Type B pancreatic cell (in vitro differentiated cells): ENCODE measurements around the gene LRRC14B. TPM values are rescaled to one million over a fixed set of nuclear protein-coding genes. Genes with fewer than 3 reads are reported as not detected.

ENCODE experiments used
- DNase-seq: peaks from one replicate; pipeline ENCODE4 v3.0.0; 2021; ENCODE audit warnings: mixed read lengths; ENCODE audit not compliant: unreplicated experiment; ENCODE audit errors: extremely low spot score
- H3K27ac Mint-ChIP-seq: 2 replicates; pipeline ENCODE4 v1.8.0; 2021; ENCODE audit warnings: mild to moderate bottlenecking, mixed read lengths
- H3K27me3 Mint-ChIP-seq: 2 replicates; pipeline ENCODE4 v1.8.0; 2021; ENCODE audit warnings: mixed read lengths
- H3K36me3 Mint-ChIP-seq: 2 replicates; pipeline ENCODE4 v1.8.0; 2021; ENCODE audit warnings: mixed read lengths
- H3K4me1 Mint-ChIP-seq: one replicate; pipeline ENCODE4 v1.8.0; 2021; ENCODE audit warnings: mixed read lengths; ENCODE audit not compliant: unreplicated experiment
- H3K4me3 Mint-ChIP-seq: 2 replicates; pipeline ENCODE4 v1.8.0; 2021; ENCODE audit warnings: mild to moderate bottlenecking, mixed read lengths
- H3K9me3 Mint-ChIP-seq: 2 replicates; pipeline ENCODE4 v1.8.0; 2021; ENCODE audit warnings: mixed read lengths
- total RNA-seq: library from RNA; stranded (reverse); gene quantifications from 2 replicates; pipeline ENCODE4 v1.2.1, GENCODE V29; 2021; ENCODE audit warnings: low replicate concordance
- TF ChIP-seq, protein P1 (sequence below): fragments of 200-600 bp; sonication (generic); conservative IDR thresholded peaks from 2 replicates; pipeline ENCODE4 v1.5.0; 2021; ENCODE audit warnings: antibody characterized with exemption, mild to moderate bottlenecking

The LRRC14B gene
- total RNA-seq, 1 donor from 2014 or later, result not detected

GRCh38 chr5:199950-200645 is 8.8 kb downstream of the LRRC14B start:
- DNase-seq, result no peak
- TF ChIP-seq, protein P1, sequence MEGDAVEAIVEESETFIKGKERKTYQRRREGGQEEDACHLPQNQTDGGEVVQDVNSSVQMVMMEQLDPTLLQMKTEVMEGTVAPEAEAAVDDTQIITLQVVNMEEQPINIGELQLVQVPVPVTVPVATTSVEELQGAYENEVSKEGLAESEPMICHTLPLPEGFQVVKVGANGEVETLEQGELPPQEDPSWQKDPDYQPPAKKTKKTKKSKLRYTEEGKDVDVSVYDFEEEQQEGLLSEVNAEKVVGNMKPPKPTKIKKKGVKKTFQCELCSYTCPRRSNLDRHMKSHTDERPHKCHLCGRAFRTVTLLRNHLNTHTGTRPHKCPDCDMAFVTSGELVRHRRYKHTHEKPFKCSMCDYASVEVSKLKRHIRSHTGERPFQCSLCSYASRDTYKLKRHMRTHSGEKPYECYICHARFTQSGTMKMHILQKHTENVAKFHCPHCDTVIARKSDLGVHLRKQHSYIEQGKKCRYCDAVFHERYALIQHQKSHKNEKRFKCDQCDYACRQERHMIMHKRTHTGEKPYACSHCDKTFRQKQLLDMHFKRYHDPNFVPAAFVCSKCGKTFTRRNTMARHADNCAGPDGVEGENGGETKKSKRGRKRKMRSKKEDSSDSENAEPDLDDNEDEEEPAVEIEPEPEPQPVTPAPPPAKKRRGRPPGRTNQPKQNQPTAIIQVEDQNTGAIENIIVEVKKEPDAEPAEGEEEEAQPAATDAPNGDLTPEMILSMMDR, result no peak
- Mint-ChIP-seq H3K36me3 (peaks cover 10% of the 10 kb centered on the region), H3K9me3 (no peaks in the 10 kb centered on the region), H3K4me3 (no peak overlapping the region), H3K27ac (no peak overlapping the region), H3K4me1 (peaks cover 17% of the 10 kb centered on the region), H3K27me3 (no peaks in the 10 kb centered on the region)

GRCh38 chr5:200985-201384 is 9.7 kb downstream of the LRRC14B start:
- TF ChIP-seq, protein P1, result no peak
- no peak for DNase-seq
- Mint-ChIP-seq H3K27ac (no peak overlapping the region), H3K36me3 (peaks cover 10% of the 10 kb centered on the region), H3K27me3 (no peaks in the 10 kb centered on the region), H3K4me1 (peaks cover 17% of the 10 kb centered on the region), H3K4me3 (no peak overlapping the region), H3K9me3 (no peaks in the 10 kb centered on the region)

- DNase-seq, result no peak
- peaks cover 17% of the 10 kb centered on the region for H3K4me1 Mint-ChIP-seq
- no peak overlapping the region for H3K4me3 Mint-ChIP-seq
- peaks cover 10% of the 10 kb centered on the region for H3K36me3 Mint-ChIP-seq
- no peaks in the 10 kb centered on the region for H3K27me3 Mint-ChIP-seq
- H3K9me3 Mint-ChIP-seq, result no peaks in the 10 kb centered on the region
- TF ChIP-seq, protein P1, result no peak
- H3K27ac Mint-ChIP-seq, result no peak overlapping the region
Observed at GRCh38 chr5:201672-202071, 10.4 kb downstream of the LRRC14B start.

GRCh38 chr5:203246-203930 is 12.1 kb downstream of the LRRC14B start:
- no peak for DNase-seq
- Mint-ChIP-seq H3K4me1 (peaks cover 17% of the 10 kb centered on the region), H3K27me3 (no peaks in the 10 kb centered on the region), H3K27ac (no peak overlapping the region), H3K36me3 (peaks cover 10% of the 10 kb centered on the region), H3K9me3 (no peaks in the 10 kb centered on the region), H3K4me3 (no peak overlapping the region)
- TF ChIP-seq, protein P1, result no peak

GRCh38 chr5:204001-204400 is 12.7 kb downstream of the LRRC14B start:
- no peaks in the 10 kb centered on the region for H3K27me3 Mint-ChIP-seq
- peaks cover 10% of the 10 kb centered on the region for H3K36me3 Mint-ChIP-seq
- no peak for DNase-seq
- TF ChIP-seq, protein P1, result no peak
- H3K27ac Mint-ChIP-seq, result no peak overlapping the region
- H3K4me3 Mint-ChIP-seq, result no peak overlapping the region
- H3K9me3 Mint-ChIP-seq, result no peaks in the 10 kb centered on the region
- peaks cover 17% of the 10 kb centered on the region for H3K4me1 Mint-ChIP-seq
